H1 (cell line): ENCODE data around the gene LY6G6D. TPM values are rescaled to one million over a fixed set of nuclear protein-coding genes. Genes with fewer than 3 reads are reported as not detected.

Experiments used
- CTCF ChIA-PET: fragments of 300-600 bp; sonication (Branson Sonifier 250); formaldehyde crosslinking; loops from one replicate; lab custom pipeline; 2021; ENCODE audit not compliant: partially characterized antibody; lab: Charles Lee
- POLR2A ChIA-PET: fragments of 300-600 bp; sonication (Branson Sonifier 250); formaldehyde crosslinking; loops from one replicate; lab custom pipeline; 2021; ENCODE audit warnings: inconsistent platforms; ENCODE audit not compliant: partially characterized antibody; lab: Charles Lee
- DNase-seq, 2 experiments: peaks; one replicate each; pipeline versions ENCODE4 v3.0.0 to v3.0.0-alpha.2; 2010 to 2022; ENCODE audit warnings: low spot score in 2 of 2, low read depth in 1 of 2, mixed read lengths in 1 of 2
- FAIRE-seq: peaks from 2 replicates; lab custom pipeline; 2011; peaks lifted over from hg19 to GRCh38; lab: Jason Lieb, UNC
- H2AFZ ChIP-seq: 2 replicates; pipeline ENCODE4 v1.8.1; 2012; ENCODE audit warnings: low read length, inconsistent platforms
- H2AK5ac ChIP-seq: 2 replicates; pipeline ENCODE4 v1.6.1; 2013; ENCODE audit warnings: low read depth, low read length
- H2BK120ac ChIP-seq: replicated peaks from 2 replicates; pipeline ENCODE3; 2013; ENCODE audit warnings: low read depth, low read length, inconsistent platforms
- H2BK12ac ChIP-seq: 2 replicates; pipeline ENCODE4 v1.6.1; 2013; ENCODE audit warnings: low read depth, low read length
- H2BK15ac ChIP-seq: 2 replicates; pipeline ENCODE4 v1.6.1; 2013; ENCODE audit warnings: low read length
- H2BK20ac ChIP-seq: 2 replicates; pipeline ENCODE4 v1.6.1; 2013; ENCODE audit warnings: low read length
- H2BK5ac ChIP-seq: 2 replicates; pipeline ENCODE4 v1.6.1; 2013; ENCODE audit warnings: low read depth, low read length
- H3K14ac ChIP-seq: 2 replicates; pipeline ENCODE4 v1.6.1; 2013; ENCODE audit warnings: inconsistent platforms; ENCODE audit not compliant: insufficient read length
- H3K18ac ChIP-seq: 2 replicates; pipeline ENCODE4 v1.6.1; 2013; ENCODE audit warnings: low read length; ENCODE audit errors: extremely low read depth
- H3K23ac ChIP-seq: 2 replicates; pipeline ENCODE4 v1.6.1; 2013; ENCODE audit warnings: inconsistent platforms; ENCODE audit not compliant: insufficient read length
- H3K23me2 ChIP-seq: 2 replicates; pipeline ENCODE4 v1.6.1; 2013; ENCODE audit warnings: low read depth, low read length
- H3K27ac ChIP-seq: 2 replicates; pipeline ENCODE4 v1.6.1; 2011; ENCODE audit warnings: low read depth, low read length, inconsistent platforms
- H3K27me3 ChIP-seq, 4 experiments: replicated peaks in 1 of 4; 1 replicate in 1 of 4; 2 replicates in 3 of 4; pipeline versions ENCODE4 v1.6.1 to v1.8.1; 2011 to 2013; ENCODE audit warnings: low read length in 3 of 4, mild to moderate bottlenecking in 3 of 4, inconsistent platforms in 2 of 4, mixed read lengths in 2 of 4, moderate library complexity in 1 of 4; ENCODE audit not compliant: control insufficient read depth in 3 of 4, insufficient read depth in 3 of 4; ENCODE audit errors: extremely low read depth in 1 of 4
- H3K36me3 ChIP-seq, 4 experiments: 2 replicates each; pipeline versions ENCODE4 v1.6.1 to v1.8.1; 2011 to 2013; ENCODE audit warnings: mild to moderate bottlenecking in 4 of 4, low read length in 3 of 4, moderate library complexity in 2 of 4, control low read depth in 1 of 4, inconsistent platforms in 1 of 4; ENCODE audit not compliant: insufficient read depth in 4 of 4, control insufficient read depth in 2 of 4
- H3K4ac ChIP-seq: replicated peaks from 2 replicates; pipeline ENCODE3; 2013; ENCODE audit warnings: low read length, low read depth, mixed read lengths, inconsistent platforms; ENCODE audit not compliant: insufficient read length
- H3K4me1 ChIP-seq, 4 experiments: replicated peaks in 1 of 4; 1 replicate in 1 of 4; 2 replicates in 3 of 4; pipeline versions ENCODE4 v1.6.1 to v1.8.1; 2011 to 2013; ENCODE audit warnings: low read length in 3 of 4, inconsistent platforms in 2 of 4, mixed read lengths in 1 of 4; ENCODE audit not compliant: insufficient read depth in 4 of 4, control insufficient read depth in 3 of 4
- H3K4me2 ChIP-seq, 2 experiments: 2 replicates each; pipeline versions ENCODE4 v1.6.1 to v1.8.1; 2011 to 2013; ENCODE audit warnings: low read depth in 2 of 2, low read length in 2 of 2, control low read depth in 1 of 2, inconsistent platforms in 1 of 2, mild to moderate bottlenecking in 1 of 2; ENCODE audit not compliant: insufficient read depth in 1 of 2
- H3K4me3 ChIP-seq, 4 experiments: fragments of 200-600, 300-600 bp in 1 of 4; sonication (generic), shearing (Covaris generic), sonication (Bioruptor Twin) in 1 of 4; 2 replicates each; pipeline versions ENCODE4 v1.5.1 to v1.8.1; 2011 to 2016; ENCODE audit warnings: low read length in 4 of 4, low read depth in 3 of 4, control low read depth in 2 of 4, inconsistent platforms in 2 of 4, mild to moderate bottlenecking in 2 of 4, mixed read lengths in 1 of 4, moderate library complexity in 1 of 4; ENCODE audit not compliant: insufficient read depth in 2 of 4; ENCODE audit errors: extremely low read depth in 1 of 4
- H3K56ac ChIP-seq: replicated peaks from 2 replicates; pipeline ENCODE3; 2013; ENCODE audit warnings: low read depth, mild to moderate bottlenecking, mixed read lengths, low read length, inconsistent platforms; ENCODE audit not compliant: insufficient read length
- H3K79me1 ChIP-seq: 2 replicates; pipeline ENCODE4 v1.6.1; 2013; ENCODE audit warnings: low read depth, low read length, control low read depth
- H3K79me2 ChIP-seq, 2 experiments: 2 replicates each; pipeline versions ENCODE4 v1.6.1 to v1.8.1; 2012 to 2013; ENCODE audit warnings: low read length in 2 of 2, mild to moderate bottlenecking in 2 of 2, inconsistent platforms in 1 of 2; ENCODE audit not compliant: insufficient read depth in 2 of 2, control insufficient read depth in 1 of 2
- H3K9ac ChIP-seq, 4 experiments: replicated peaks in 1 of 4; 1 replicate in 1 of 4; 2 replicates in 3 of 4; pipeline versions ENCODE4 v1.6.1 to v1.8.1; 2011 to 2013; ENCODE audit warnings: low read depth in 3 of 4, low read length in 3 of 4, control low read depth in 2 of 4, mild to moderate bottlenecking in 2 of 4, moderate library complexity in 2 of 4, inconsistent platforms in 1 of 4; ENCODE audit errors: extremely low read depth in 1 of 4
- H3K9me3 ChIP-seq, 2 experiments: 2 replicates each; pipeline versions ENCODE4 v1.6.1 to v1.8.1; 2012 to 2013; ENCODE audit warnings: mild to moderate bottlenecking in 2 of 2, moderate library complexity in 2 of 2, control low read depth in 1 of 2, inconsistent platforms in 1 of 2, low read depth in 1 of 2, low read length in 1 of 2, mixed read lengths in 1 of 2; ENCODE audit not compliant: insufficient read depth in 2 of 2
- H4K20me1 ChIP-seq, 2 experiments: replicated peaks in 1 of 2; 2 replicates each; pipeline versions ENCODE3 to v1.8.1; 2011 to 2013; ENCODE audit warnings: inconsistent platforms in 2 of 2, low read length in 2 of 2, mild to moderate bottlenecking in 1 of 2; ENCODE audit not compliant: insufficient read depth in 2 of 2, control insufficient read depth in 1 of 2
- H4K5ac ChIP-seq: 2 replicates; pipeline ENCODE4 v1.6.1; 2013; ENCODE audit warnings: low read length, low read depth, mixed read lengths, inconsistent platforms; ENCODE audit not compliant: insufficient read length
- H4K8ac ChIP-seq: 2 replicates; pipeline ENCODE4 v1.8.0; 2013; ENCODE audit warnings: mild to moderate bottlenecking, moderate library complexity, low read length, inconsistent platforms; ENCODE audit not compliant: insufficient read depth; ENCODE audit errors: extremely low read depth
- H4K91ac ChIP-seq: replicated peaks from 2 replicates; pipeline ENCODE3; 2013; ENCODE audit warnings: low read length, mixed read lengths, inconsistent platforms; ENCODE audit not compliant: insufficient read length
- PHF8 ChIP-seq: fragments of 200-600 bp; sonication (generic); conservative IDR thresholded peaks from 2 replicates; pipeline ENCODE4 v1.7.1; 2012; ENCODE audit warnings: low read depth, mild to moderate bottlenecking, inconsistent platforms, low read length, moderate library complexity
- POLR2A ChIP-seq, 2 experiments: IDR thresholded peaks; 1 replicate in 1 of 2; 2 replicates in 1 of 2; pipeline ENCODE4 v1.6.1; 2011; ENCODE audit warnings: low read depth in 2 of 2, low read length in 2 of 2, mild to moderate bottlenecking in 2 of 2; ENCODE audit errors: control extremely low read depth in 1 of 2
- RBBP5 ChIP-seq: IDR thresholded peaks from 2 replicates; pipeline ENCODE4 v1.7.1; 2012; ENCODE audit warnings: low read depth, mild to moderate bottlenecking, inconsistent platforms, low read length, moderate library complexity, borderline replicate concordance
- RXRA ChIP-seq: IDR thresholded peaks from 2 replicates; pipeline ENCODE4 v1.6.1; 2011; ENCODE audit warnings: low read depth, mild to moderate bottlenecking, low read length, moderate library complexity; ENCODE audit not compliant: insufficient read depth
- SP2 ChIP-seq: IDR thresholded peaks from 2 replicates; pipeline ENCODE4 v1.6.1; 2012; ENCODE audit warnings: mild to moderate bottlenecking, low read length, inconsistent platforms
- YY1 ChIP-seq: IDR thresholded peaks from 2 replicates; pipeline ENCODE4 v1.6.1; 2011; ENCODE audit warnings: low read depth, mild to moderate bottlenecking, low read length
- WGBS, 2 experiments: shearing (Covaris generic) in 1 of 2; methylation state at CpG; one replicate each; pipeline versions ENCODE4 v1.1.6 to v1.1.7; 2013 to 2015; ENCODE audit warnings: low lambda C conversion rate in 2 of 2, mixed read lengths in 2 of 2, inconsistent platforms in 1 of 2, low coverage in 1 of 2, missing lambda C conversion rate in 1 of 2; ENCODE audit not compliant: insufficient replicate concordance in 2 of 2, insufficient coverage in 1 of 2, insufficient read length in 1 of 2; ENCODE audit errors: extremely low coverage in 1 of 2, missing lambda C conversion rate in 1 of 2; 5-methylcytosine and 5-hydroxymethylcytosine counted together
- polyA plus RNA-seq, 7 experiments: library from polyadenylated mRNA; depleted of rRNA in 3 of 7; stranded (reverse) in 5 of 7; unstranded in 2 of 7; fragments of >200 nt in 5 of 7; fragments of 200-250 nt in 2 of 7; gene quantifications; 1 replicate in 5 of 7; 2 replicates in 1 of 7; 4 replicates in 1 of 7; pipeline versions ENCODE4 v1.2.1 to v1.2.3, GENCODE V29; 2011 to 2013; ENCODE audit warnings: missing spikeins in 2 of 7, mixed read lengths in 2 of 7
- total RNA-seq: library from RNA; stranded (reverse); fragmentation: NEBNext Ultra II Directional; extraction: Animal tissue kit (Norgen Biotek cat#: 25700); gene quantifications from 2 replicates; pipeline ENCODE4 v1.2.1, GENCODE V29; 2021
- TF ChIP-seq, protein P1 (sequence below): IDR thresholded peaks from 2 replicates; pipeline ENCODE4 v1.6.1; 2012; ENCODE audit warnings: low read length, inconsistent platforms

The LY6G6D gene
- total and polyA plus RNA-seq, 2 of the 8 experiments (the other 6 are each of a cell fraction or from before 2014, with no cell fraction given): 1.8 TPM; not detected in 1

DNA sequence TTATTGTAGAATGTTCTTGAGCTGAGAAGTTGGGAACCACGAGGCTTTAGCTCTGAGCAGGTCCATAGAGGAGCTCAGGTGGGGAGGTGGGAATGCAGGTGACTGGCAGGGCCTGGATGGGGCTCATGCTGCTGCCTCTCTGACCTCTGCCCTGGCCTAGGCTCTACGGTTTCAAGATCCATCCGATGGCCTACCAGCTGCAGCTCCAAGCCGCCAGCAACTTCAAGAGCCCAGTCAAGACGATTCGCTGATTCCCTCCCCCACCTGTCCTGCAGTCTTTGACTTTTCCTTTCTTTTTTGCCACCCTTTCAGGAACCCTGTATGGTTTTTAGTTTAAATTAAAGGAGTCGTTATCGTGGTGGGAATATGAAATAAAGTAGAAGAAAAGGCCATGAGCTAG is 45.5 kb upstream of the LY6G6D start, which contains the start of gene LY6G5B:
Gene LY6G5B (plus strand): TSS at position 301 of the 400 bp plus-strand sequence. CDS start 975 bp downstream, outside the sequence.
- H3K56ac ChIP-seq: no peak within 1 kb of the TSS
- H3K36me3 ChIP-seq: peaks cover 25 to 50% (median 46%) of the 10 kb centered on the region in 4 experiments
- no peak within 1 kb of the TSS for H2BK5ac ChIP-seq
- no peak for DNase-seq
- 89% methylated on average over 8 of the region's 8 CpGs; no CpG with 5 or more reads in 1 of the 2 experiments for WGBS, 2 experiments
- no peak within 1 kb of the TSS for H3K4me3 ChIP-seq
- H3K14ac ChIP-seq: no peak within 1 kb of the TSS
- H2BK12ac ChIP-seq: no peak within 1 kb of the TSS
- H3K4me2 ChIP-seq: no peak within 1 kb of the TSS
- no peak within 1 kb of the TSS for H3K4ac ChIP-seq
- H4K20me1 ChIP-seq: peaks cover 7 to 11% of the 10 kb centered on the region in 2 experiments
- no peak within 1 kb of the TSS for H3K27ac ChIP-seq
- no peak within 1 kb of the TSS for H3K23ac ChIP-seq
- H4K5ac ChIP-seq: no peak within 1 kb of the TSS
- H2AFZ ChIP-seq: no peak within 1 kb of the TSS
- peaks cover 0 to 4% (median 1%) of the 10 kb centered on the region in 4 experiments; a peak in 3 of 7 replicates for H3K4me1 ChIP-seq
- no peak within 1 kb of the TSS; the same call in 1 of the 2 replicates for H4K8ac ChIP-seq
- H2AK5ac ChIP-seq: no peak within 1 kb of the TSS
- no peak within 1 kb of the TSS for H4K91ac ChIP-seq
- peaks cover 4% of the 10 kb centered on the region; the same call in 1 of the 2 replicates for H3K23me2 ChIP-seq
- H3K27me3 ChIP-seq: no peaks in the 10 kb centered on the region
- H3K79me1 ChIP-seq: peaks cover 9% of the 10 kb centered on the region
- ChIA-PET POLR2A (interaction anchor here (0.6 to 25.5 kb wide), 8 partner anchors 9 to 1468 kb away, joined by 3 to 883 read pairs (median 4); partner anchors contain the start of genes AIF1, APOM, BAG6 and C6orf47), CTCF (interaction anchor here (1.1 to 5.0 kb wide), 5 partner anchors 9 to 48 kb away, joined by 3 to 26 read pairs (median 3); partner anchors contain the start of gene C6orf47)
- H3K9ac ChIP-seq: no peak within 1 kb of the TSS
- peaks cover 0 to 5% of the 10 kb centered on the region in 2 experiments; a peak in 1 of 4 replicates for H3K9me3 ChIP-seq
- TF ChIP-seq, protein P1, sequence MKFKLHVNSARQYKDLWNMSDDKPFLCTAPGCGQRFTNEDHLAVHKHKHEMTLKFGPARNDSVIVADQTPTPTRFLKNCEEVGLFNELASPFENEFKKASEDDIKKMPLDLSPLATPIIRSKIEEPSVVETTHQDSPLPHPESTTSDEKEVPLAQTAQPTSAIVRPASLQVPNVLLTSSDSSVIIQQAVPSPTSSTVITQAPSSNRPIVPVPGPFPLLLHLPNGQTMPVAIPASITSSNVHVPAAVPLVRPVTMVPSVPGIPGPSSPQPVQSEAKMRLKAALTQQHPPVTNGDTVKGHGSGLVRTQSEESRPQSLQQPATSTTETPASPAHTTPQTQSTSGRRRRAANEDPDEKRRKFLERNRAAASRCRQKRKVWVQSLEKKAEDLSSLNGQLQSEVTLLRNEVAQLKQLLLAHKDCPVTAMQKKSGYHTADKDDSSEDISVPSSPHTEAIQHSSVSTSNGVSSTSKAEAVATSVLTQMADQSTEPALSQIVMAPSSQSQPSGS: no peak
- TF ChIP-seq POLR2A (IDR thresholded peaks at IDR 0.05; ENCODE audit: control extremely low read depth in 1 of 2, low read depth in 2 of 2, low read length in 2 of 2) (no peak), YY1 (no peak), SP2 (no peak), RBBP5 (no peak), PHF8 (no peak), RXRA (no peak)
- H3K79me2 ChIP-seq: peaks cover 0 to 23% of the 10 kb centered on the region in 2 experiments; a peak in 2 of 4 replicates
- FAIRE-seq: no peak
- no peak within 1 kb of the TSS for H2BK120ac ChIP-seq
- H2BK15ac ChIP-seq: no peak within 1 kb of the TSS
- H3K18ac ChIP-seq: no peak within 1 kb of the TSS
- no peak within 1 kb of the TSS for H2BK20ac ChIP-seq
